Calu3 (cell line): ENCODE data around the gene RRM2. TPM values are rescaled to one million over a fixed set of nuclear protein-coding genes. Genes with fewer than 3 reads are reported as not detected.

Experiments used
- BruUV-seq: library from RNA; stranded (reverse); fragments of 400-500 nt; replicated peaks from 2 replicates; lab custom pipeline; 2021; lab: Mats Ljungman, UMichigan
- CTCF ChIA-PET: fragments of 300-600 bp; sonication (Branson Sonifier 250); formaldehyde crosslinking; loops from one replicate; lab custom pipeline; 2022; ENCODE audit warnings: antibody characterized with exemption; lab: Charles Lee
- DNase-seq: peaks from one replicate; pipeline ENCODE4 v3.0.0; 2022
- H3K27ac Mint-ChIP-seq: one replicate; pipeline ENCODE4 v1.8.0; 2022; ENCODE audit warnings: mixed read lengths; ENCODE audit not compliant: unreplicated experiment
- H3K27me3 Mint-ChIP-seq: one replicate; pipeline ENCODE4 v1.8.0; 2022; ENCODE audit warnings: mixed read lengths; ENCODE audit not compliant: unreplicated experiment
- H3K36me3 Mint-ChIP-seq: one replicate; pipeline ENCODE4 v1.8.0; 2022; ENCODE audit warnings: mild to moderate bottlenecking, moderate library complexity, mixed read lengths; ENCODE audit not compliant: insufficient read depth, unreplicated experiment
- H3K4me1 Mint-ChIP-seq: one replicate; pipeline ENCODE4 v1.8.0; 2022; ENCODE audit warnings: mild to moderate bottlenecking, low read depth, mixed read lengths; ENCODE audit not compliant: unreplicated experiment
- H3K4me3 Mint-ChIP-seq: one replicate; pipeline ENCODE4 v1.8.0; 2022; ENCODE audit warnings: mild to moderate bottlenecking, low read depth, moderate library complexity, mixed read lengths; ENCODE audit not compliant: unreplicated experiment
- H3K9me3 Mint-ChIP-seq: one replicate; pipeline ENCODE4 v1.8.0; 2022; ENCODE audit warnings: low read depth, mixed read lengths; ENCODE audit not compliant: unreplicated experiment
- intact Hi-C: fragments of 100-400 bp; cut with micrococcal nuclease; formaldehyde crosslinking; loops from one replicate; pipeline ENCODE4 v1.10.0; 2022; ENCODE audit not compliant: unreplicated experiment
- total RNA-seq: library from RNA; stranded (reverse); gene quantifications from 2 replicates; pipeline ENCODE4 v1.2.3, GENCODE V29; 2022
- TF ChIP-seq, protein P1 (sequence below): fragments of 200-600 bp; IDR thresholded peaks from one replicate; pipeline ENCODE4 v1.8.0; 2022; ENCODE audit warnings: antibody characterized with exemption; ENCODE audit not compliant: unreplicated experiment

The RRM2 gene
- total RNA-seq, 1 experiment from 2014 or later: 154 TPM

DNA sequence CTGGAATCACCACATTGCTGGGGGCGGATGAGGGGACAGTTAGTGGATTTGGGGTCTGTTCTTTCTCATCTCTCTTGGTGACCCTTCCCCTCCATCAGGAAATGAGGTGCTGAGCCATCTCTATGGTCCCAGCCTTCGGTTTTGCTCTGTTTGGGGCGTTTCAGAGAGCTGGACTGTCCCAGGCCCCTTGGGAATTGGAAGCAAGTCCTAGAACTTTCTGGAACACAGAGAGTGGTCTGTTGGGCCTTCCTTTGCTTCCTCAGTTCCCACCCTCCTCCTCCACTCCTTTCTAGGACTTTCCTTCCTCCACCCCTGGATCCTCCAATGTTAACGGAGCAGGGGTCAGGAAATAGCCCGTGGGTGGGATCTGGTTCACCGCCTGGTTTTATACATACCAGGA is 17.0 kb downstream of the RRM2 start:
- BruUV-seq: no TSS peak
- no peaks in the 10 kb centered on the region for H3K27me3 Mint-ChIP-seq
- H3K27ac Mint-ChIP-seq: no peak overlapping the region
- H3K9me3 Mint-ChIP-seq: no peaks in the 10 kb centered on the region
- peaks cover 39% of the 10 kb centered on the region for H3K36me3 Mint-ChIP-seq
- intact Hi-C loops: no loop called here
- TF ChIP-seq, protein P1, sequence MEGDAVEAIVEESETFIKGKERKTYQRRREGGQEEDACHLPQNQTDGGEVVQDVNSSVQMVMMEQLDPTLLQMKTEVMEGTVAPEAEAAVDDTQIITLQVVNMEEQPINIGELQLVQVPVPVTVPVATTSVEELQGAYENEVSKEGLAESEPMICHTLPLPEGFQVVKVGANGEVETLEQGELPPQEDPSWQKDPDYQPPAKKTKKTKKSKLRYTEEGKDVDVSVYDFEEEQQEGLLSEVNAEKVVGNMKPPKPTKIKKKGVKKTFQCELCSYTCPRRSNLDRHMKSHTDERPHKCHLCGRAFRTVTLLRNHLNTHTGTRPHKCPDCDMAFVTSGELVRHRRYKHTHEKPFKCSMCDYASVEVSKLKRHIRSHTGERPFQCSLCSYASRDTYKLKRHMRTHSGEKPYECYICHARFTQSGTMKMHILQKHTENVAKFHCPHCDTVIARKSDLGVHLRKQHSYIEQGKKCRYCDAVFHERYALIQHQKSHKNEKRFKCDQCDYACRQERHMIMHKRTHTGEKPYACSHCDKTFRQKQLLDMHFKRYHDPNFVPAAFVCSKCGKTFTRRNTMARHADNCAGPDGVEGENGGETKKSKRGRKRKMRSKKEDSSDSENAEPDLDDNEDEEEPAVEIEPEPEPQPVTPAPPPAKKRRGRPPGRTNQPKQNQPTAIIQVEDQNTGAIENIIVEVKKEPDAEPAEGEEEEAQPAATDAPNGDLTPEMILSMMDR: no peak
- H3K4me3 Mint-ChIP-seq: no peak overlapping the region
- H3K4me1 Mint-ChIP-seq: peaks cover 26% of the 10 kb centered on the region
- CTCF ChIA-PET: interaction anchor here (2.3 to 4.0 kb wide), 2 partner anchors 67 to 295 kb away, joined by 10 to 13 read pairs; no protein-coding TSS in a partner anchor
- no peak for DNase-seq

DNA sequence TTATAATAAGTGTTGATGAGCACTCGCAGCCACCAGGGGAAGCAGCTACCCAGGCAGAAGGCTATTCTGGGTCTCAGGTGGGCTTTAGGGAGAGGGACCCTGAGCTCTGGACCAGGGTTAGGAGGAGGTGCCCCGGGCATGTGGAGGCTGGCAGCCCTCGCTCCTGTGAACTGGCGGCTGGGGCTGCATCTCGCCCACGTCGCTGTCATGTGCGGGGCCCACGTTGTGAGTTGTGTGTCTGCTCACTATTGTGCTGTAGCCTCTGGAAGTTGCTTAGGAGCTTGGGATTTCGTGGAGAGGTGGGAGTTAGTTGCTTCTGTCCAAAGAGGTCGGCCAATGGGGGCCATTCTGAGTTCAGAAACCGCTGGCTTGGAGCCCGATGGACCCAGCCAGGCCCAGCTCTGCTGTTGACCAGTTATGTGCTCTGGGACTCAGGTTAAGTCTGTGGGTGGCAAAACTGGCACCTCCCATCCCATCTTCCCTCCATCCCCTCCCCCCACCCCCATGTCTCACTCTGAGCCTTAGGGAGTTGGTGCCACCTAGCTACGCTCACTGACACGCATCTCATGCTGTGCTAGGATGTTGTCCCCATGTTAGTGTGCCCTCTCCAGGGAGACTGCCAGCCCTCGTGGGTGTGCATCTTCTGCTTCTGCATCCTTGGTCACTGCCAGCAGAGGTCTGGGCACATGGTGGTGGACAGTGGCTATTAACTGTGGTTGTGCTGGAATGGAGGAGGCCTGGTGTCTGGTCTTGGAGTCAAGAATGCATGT is 18.5 kb downstream of the RRM2 start:
- Mint-ChIP-seq H3K36me3 (peaks cover 44% of the 10 kb centered on the region), H3K4me1 (peaks cover 11% of the 10 kb centered on the region), H3K27me3 (no peaks in the 10 kb centered on the region), H3K27ac (peak overlapping the region; percentile 73), H3K4me3 (no peak overlapping the region), H3K9me3 (no peaks in the 10 kb centered on the region)
- intact Hi-C loops: no loop called here
- DNase-seq: no peak
- CTCF ChIA-PET: interaction anchor here (0.6 to 4.0 kb wide), 3 partner anchors 68 to 655 kb away, joined by 8 to 13 read pairs (median 10); no protein-coding TSS in a partner anchor
- TF ChIP-seq, protein P1: no peak
- no TSS peak for BruUV-seq

DNA sequence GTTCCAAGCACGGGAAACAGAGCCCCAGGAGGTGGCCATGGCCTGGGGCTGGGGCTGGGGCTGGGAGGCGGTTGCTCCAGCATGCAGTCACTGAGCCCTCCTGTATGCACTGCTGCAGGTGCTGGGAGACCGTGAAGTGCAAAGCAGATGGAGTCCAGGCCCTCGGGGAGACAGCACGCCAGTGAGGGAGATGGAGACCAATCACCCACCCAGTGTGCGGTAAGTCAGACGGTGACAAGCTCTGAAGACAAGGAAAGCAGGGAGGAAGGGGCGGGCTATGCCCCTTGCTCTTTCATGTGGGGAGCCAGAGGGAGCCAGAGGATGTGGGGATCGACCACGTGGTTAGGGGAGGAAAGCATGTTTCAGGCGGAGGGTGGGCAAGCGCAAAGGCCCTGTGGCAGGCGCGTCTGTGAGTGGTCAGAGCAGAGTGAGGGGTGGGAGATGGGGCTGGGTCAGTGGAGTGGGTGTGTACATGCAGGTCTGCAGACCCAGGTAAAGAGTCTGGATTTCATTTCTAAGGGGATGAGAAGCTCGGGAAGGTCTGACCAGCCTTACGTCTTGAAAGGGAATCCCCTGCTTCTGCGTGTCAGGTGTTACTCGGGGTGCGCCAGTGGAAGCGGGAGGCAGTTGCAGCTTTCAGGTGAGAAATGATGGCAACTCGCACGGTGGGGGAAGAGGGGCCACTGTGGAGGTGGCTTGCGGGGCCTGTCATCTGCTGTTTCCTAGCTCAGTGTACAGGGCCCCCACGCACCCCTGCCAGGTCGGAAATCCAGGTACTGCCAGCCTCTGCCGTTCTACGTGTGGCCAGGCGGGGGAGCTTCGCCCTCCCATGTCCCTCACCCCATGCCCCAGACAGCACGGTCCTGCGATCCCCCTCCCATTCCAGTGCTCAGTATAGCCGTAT is 19.4 kb downstream of the RRM2 start:
- TF ChIP-seq, protein P1: peak; percentile 55
- Mint-ChIP-seq H3K27me3 (no peaks in the 10 kb centered on the region), H3K4me1 (peaks cover 9% of the 10 kb centered on the region), H3K9me3 (no peaks in the 10 kb centered on the region), H3K4me3 (no peak overlapping the region), H3K36me3 (peaks cover 41% of the 10 kb centered on the region), H3K27ac (peak overlapping the region; percentile 73)
- intact Hi-C loops: no loop called here
- BruUV-seq: no TSS peak
- DNase-seq: peak; percentile 47
- CTCF ChIA-PET: interaction anchor here (0.6 to 4.0 kb wide), 3 partner anchors 17 to 293 kb away, joined by 3 to 13 read pairs (median 3); no protein-coding TSS in a partner anchor

DNA sequence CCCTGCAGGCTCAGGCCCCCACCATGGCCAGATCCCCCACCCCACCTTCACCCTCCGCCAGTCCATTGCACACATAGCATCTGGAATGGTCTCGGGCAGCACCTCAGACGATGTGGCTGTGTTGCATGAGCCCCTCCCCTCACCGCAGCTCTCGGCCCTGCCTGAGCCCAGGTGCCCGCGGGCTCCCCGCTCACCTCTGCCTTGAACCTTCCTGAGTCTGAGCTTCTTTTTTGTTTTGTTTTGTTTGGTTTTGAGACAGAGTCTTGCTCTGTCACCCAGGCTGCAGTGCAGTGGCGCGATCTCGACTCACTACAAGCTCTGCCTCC is 20.1 kb downstream of the RRM2 start:
- H3K4me3 Mint-ChIP-seq: no peak overlapping the region
- CTCF ChIA-PET: interaction anchor here (0.9 to 4.0 kb wide), 2 partner anchors 266 to 292 kb away, joined by 3 to 13 read pairs; no protein-coding TSS in a partner anchor
- no peaks in the 10 kb centered on the region for H3K27me3 Mint-ChIP-seq
- TF ChIP-seq, protein P1: peak; percentile 10
- intact Hi-C loops: no loop called here
- peaks cover 34% of the 10 kb centered on the region for H3K36me3 Mint-ChIP-seq
- no peaks in the 10 kb centered on the region for H3K9me3 Mint-ChIP-seq
- no peak for DNase-seq
- H3K27ac Mint-ChIP-seq: no peak overlapping the region
- no TSS peak for BruUV-seq
- H3K4me1 Mint-ChIP-seq: peaks cover 9% of the 10 kb centered on the region
